Measurements from ENCODE around the gene MAP2K5.

Gene MAP2K5

GRCh38 chr15:67801142-67801541 is 258.6 kb downstream of the MAP2K5 start:
- no peak for ATAC-seq
- TF ChIP-seq TCF4 (CRISPR knock-in tag; IDR thresholded peaks at IDR 0.05; ENCODE audit: borderline replicate concordance), result no peak
- TF ChIP-seq ISL1 (CRISPR knock-in tag; IDR thresholded peaks at IDR 0.05), result no peak
- no peak for TF ChIP-seq ARNTL (CRISPR knock-in tag; IDR thresholded peaks at IDR 0.05; ENCODE audit: borderline replicate concordance, low read depth)
- TF ChIP-seq ZNF70 (CRISPR knock-in tag; IDR thresholded peaks at IDR 0.05), result no peak
- no peak for TF ChIP-seq ZFP30 (CRISPR knock-in tag; IDR thresholded peaks at IDR 0.05)
- no peak for TF ChIP-seq TSHZ2 (CRISPR knock-in tag; IDR thresholded peaks at IDR 0.05)
- no peak for TF ChIP-seq ESRRG (CRISPR knock-in tag; IDR thresholded peaks at IDR 0.05)
- TF ChIP-seq POU6F1 (CRISPR knock-in tag; IDR thresholded peaks at IDR 0.05; ENCODE audit: borderline replicate concordance, low read depth), result no peak
- no peak for TF ChIP-seq BACH2 (CRISPR knock-in tag; IDR thresholded peaks at IDR 0.05; ENCODE audit: borderline replicate concordance)
- TF ChIP-seq ZNF565 (CRISPR knock-in tag; conservative IDR thresholded peaks at IDR 0.05; ENCODE audit: low read depth), result no peak
- TF ChIP-seq ZNF8 (CRISPR knock-in tag; IDR thresholded peaks at IDR 0.05), result no peak

GRCh38 chr15:67801926-67802914 is 259.7 kb downstream of the MAP2K5 start:
- no peak for ATAC-seq

GRCh38 chr15:67803299-67803698 is 260.8 kb downstream of the MAP2K5 start:
- no peak for ATAC-seq
- TF ChIP-seq ESRRG (CRISPR knock-in tag; IDR thresholded peaks at IDR 0.05) (no peak), OSR1 (CRISPR knock-in tag; IDR thresholded peaks at IDR 0.05) (no peak), PATZ1 (CRISPR knock-in tag; IDR thresholded peaks at IDR 0.05; ENCODE audit: borderline replicate concordance) (no peak), GLIS3 (CRISPR knock-in tag; IDR thresholded peaks at IDR 0.05) (no peak), CSDC2 (CRISPR knock-in tag; IDR thresholded peaks at IDR 0.05) (no peak), RARB (CRISPR knock-in tag; IDR thresholded peaks at IDR 0.05) (no peak), ZNF70 (CRISPR knock-in tag; IDR thresholded peaks at IDR 0.05) (no peak), POU6F1 (CRISPR knock-in tag; IDR thresholded peaks at IDR 0.05; ENCODE audit: borderline replicate concordance, low read depth) (no peak), ZC3H10 (CRISPR knock-in tag; IDR thresholded peaks at IDR 0.05) (no peak), TOX (CRISPR knock-in tag; IDR thresholded peaks at IDR 0.05; ENCODE audit: borderline replicate concordance) (no peak), ZFP3 (CRISPR knock-in tag; IDR thresholded peaks at IDR 0.05) (no peak), TSHZ2 (CRISPR knock-in tag; IDR thresholded peaks at IDR 0.05) (no peak), SNAI2 (CRISPR knock-in tag; IDR thresholded peaks at IDR 0.05) (no peak), BACH2 (CRISPR knock-in tag; IDR thresholded peaks at IDR 0.05; ENCODE audit: borderline replicate concordance) (no peak), ZNF8 (CRISPR knock-in tag; IDR thresholded peaks at IDR 0.05) (no peak), ZNF565 (CRISPR knock-in tag; conservative IDR thresholded peaks at IDR 0.05; ENCODE audit: low read depth) (no peak)

More at GRCh38 chr15:67801926-67802914, 259.7 kb downstream of the MAP2K5 start:
- TF ChIP-seq OSR1 (CRISPR knock-in tag; IDR thresholded peaks at IDR 0.05), result no peak
